ENCODE results near the gene ADAMTS12.

ADAMTS12 gene

GRCh38 chr5:33737284-33737683 is 154.5 kb downstream of the ADAMTS12 start:
- TF ChIP-seq, protein P1, sequence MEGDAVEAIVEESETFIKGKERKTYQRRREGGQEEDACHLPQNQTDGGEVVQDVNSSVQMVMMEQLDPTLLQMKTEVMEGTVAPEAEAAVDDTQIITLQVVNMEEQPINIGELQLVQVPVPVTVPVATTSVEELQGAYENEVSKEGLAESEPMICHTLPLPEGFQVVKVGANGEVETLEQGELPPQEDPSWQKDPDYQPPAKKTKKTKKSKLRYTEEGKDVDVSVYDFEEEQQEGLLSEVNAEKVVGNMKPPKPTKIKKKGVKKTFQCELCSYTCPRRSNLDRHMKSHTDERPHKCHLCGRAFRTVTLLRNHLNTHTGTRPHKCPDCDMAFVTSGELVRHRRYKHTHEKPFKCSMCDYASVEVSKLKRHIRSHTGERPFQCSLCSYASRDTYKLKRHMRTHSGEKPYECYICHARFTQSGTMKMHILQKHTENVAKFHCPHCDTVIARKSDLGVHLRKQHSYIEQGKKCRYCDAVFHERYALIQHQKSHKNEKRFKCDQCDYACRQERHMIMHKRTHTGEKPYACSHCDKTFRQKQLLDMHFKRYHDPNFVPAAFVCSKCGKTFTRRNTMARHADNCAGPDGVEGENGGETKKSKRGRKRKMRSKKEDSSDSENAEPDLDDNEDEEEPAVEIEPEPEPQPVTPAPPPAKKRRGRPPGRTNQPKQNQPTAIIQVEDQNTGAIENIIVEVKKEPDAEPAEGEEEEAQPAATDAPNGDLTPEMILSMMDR (IDR thresholded peaks at IDR 0.05) = no peak
- no peak for TF ChIP-seq ZFX (IDR thresholded peaks at IDR 0.05; ENCODE audit: borderline replicate concordance)
- no peak overlapping the region for H3K27ac ChIP-seq

- no peak for TF ChIP-seq ZFX (IDR thresholded peaks at IDR 0.05; ENCODE audit: borderline replicate concordance)
- TF ChIP-seq, protein P1 (IDR thresholded peaks at IDR 0.05) = no peak
- no peak overlapping the region for H3K27ac ChIP-seq
These were observed 155.3 kb downstream of the ADAMTS12 start for GRCh38 chr5:33736510-33736909.

DNA sequence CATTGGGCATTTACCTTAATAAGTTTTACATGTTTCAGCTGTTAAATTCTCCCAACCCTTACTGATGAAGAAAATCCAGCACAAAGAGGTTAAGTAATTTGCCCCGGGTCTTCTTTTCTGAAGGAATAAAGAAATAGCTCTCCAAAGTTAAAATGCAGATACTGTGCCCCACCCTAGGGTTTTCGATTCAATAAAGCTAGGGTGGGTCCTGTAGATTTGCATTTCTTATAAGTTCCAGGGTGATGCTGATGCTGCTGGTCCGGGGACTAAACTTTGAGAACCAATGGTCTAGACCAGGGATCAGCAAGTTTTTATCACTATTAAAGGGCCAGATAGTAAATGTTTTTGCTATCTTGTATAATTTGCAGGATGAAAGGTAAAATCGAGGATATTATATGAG is 156.7 kb downstream of the ADAMTS12 start:
- TF ChIP-seq ZFX (IDR thresholded peaks at IDR 0.05; ENCODE audit: borderline replicate concordance) = no peak
- TF ChIP-seq, protein P1 (IDR thresholded peaks at IDR 0.05) = no peak
- no peak overlapping the region for H3K27ac ChIP-seq

DNA sequence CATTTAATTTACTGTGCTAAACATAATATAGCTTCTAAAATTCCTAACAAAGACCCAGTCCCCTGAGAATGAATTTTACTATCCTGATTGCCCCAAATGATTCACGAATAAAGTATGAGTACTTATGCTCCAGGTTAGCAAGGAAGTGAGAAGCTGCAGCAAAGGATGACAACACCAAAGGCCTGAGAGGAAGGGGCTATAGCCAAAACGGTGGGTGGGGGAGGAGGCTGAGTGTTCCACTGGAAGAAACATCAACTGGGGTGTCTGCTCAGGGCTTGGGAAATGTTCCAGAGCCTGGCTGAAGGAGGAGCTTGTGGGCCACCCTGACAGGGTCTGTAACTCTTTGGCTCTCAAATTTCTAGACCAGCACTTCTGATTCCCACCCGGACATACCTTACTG is 157.3 kb downstream of the ADAMTS12 start:
- no peak overlapping the region for H3K27ac ChIP-seq
- TF ChIP-seq, protein P1 (IDR thresholded peaks at IDR 0.05) = no peak
- no peak for TF ChIP-seq ZFX (IDR thresholded peaks at IDR 0.05; ENCODE audit: borderline replicate concordance)

GRCh38 chr5:33733225-33733624 is 158.6 kb downstream of the ADAMTS12 start:
- TF ChIP-seq, protein P1 (IDR thresholded peaks at IDR 0.05) = no peak
- no peak for TF ChIP-seq ZFX (IDR thresholded peaks at IDR 0.05; ENCODE audit: borderline replicate concordance)
- no peak overlapping the region for H3K27ac ChIP-seq

GRCh38 chr5:33726422-33727165 is 165.2 kb downstream of the ADAMTS12 start:
- TF ChIP-seq ZFX (IDR thresholded peaks at IDR 0.05; ENCODE audit: borderline replicate concordance) = no peak
- TF ChIP-seq, protein P1 (IDR thresholded peaks at IDR 0.05) = no peak
- no peak overlapping the region for H3K27ac ChIP-seq

GRCh38 chr5:33725806-33726205 is 166.0 kb downstream of the ADAMTS12 start:
- H3K27ac ChIP-seq = no peak overlapping the region
- TF ChIP-seq ZFX (IDR thresholded peaks at IDR 0.05; ENCODE audit: borderline replicate concordance) = no peak
- TF ChIP-seq, protein P1 (IDR thresholded peaks at IDR 0.05) = no peak
